GM23248 (cell line): ENCODE data around the gene HOXA9.

ENCODE experiments used
- EZH2 ChIP-seq: fragments of 200-600 bp; sonication (generic); IDR thresholded peaks from 2 replicates; pipeline ENCODE4 v1.6.1; 2018; ENCODE audit warnings: antibody characterized with exemption, mild to moderate bottlenecking; ENCODE audit not compliant: insufficient read depth, poor library complexity, severe bottlenecking
- EZH2phosphoT487 ChIP-seq: fragments of 200-600 bp; sonication (generic); IDR thresholded peaks from 2 replicates; pipeline ENCODE4 v1.6.1; 2018; ENCODE audit warnings: antibody characterized with exemption, moderate library complexity, mild to moderate bottlenecking, low read depth; ENCODE audit not compliant: insufficient read depth

GRCh38 chr7:27203964-27204594 is 38.7 kb upstream of the HOXA9 start:
- TF ChIP-seq EZH2phosphoT487, result no peak
- no peak for TF ChIP-seq EZH2
